ENCODE results near the gene JAKMIP3.

JAKMIP3 gene

GRCh38 chr10:132100556-132101349 lies 35.0 kb downstream of the JAKMIP3 start:
- H3K4me2 ChIP-seq (ENCODE audit: low read length): no peak overlapping the region
- H2AFZ ChIP-seq (ENCODE audit: low read depth, low read length): no peak overlapping the region
- no peaks in the 10 kb centered on the region for H3K4me1 ChIP-seq (ENCODE audit: low read length)
- no peaks in the 10 kb centered on the region for H3K36me3 ChIP-seq (replicated peaks; ENCODE audit: low read depth, low read length)
- no peaks in the 10 kb centered on the region for H3K27me3 ChIP-seq (ENCODE audit: low read depth, low read length)
- H3K4me3 ChIP-seq (ENCODE audit: low read length): no peak overlapping the region
- H3K79me2 ChIP-seq (ENCODE audit: low read length): no peaks in the 10 kb centered on the region
- H3K27ac ChIP-seq (ENCODE audit: low read length): no peak overlapping the region
- no peaks in the 10 kb centered on the region for H4K20me1 ChIP-seq (ENCODE audit: insufficient read depth, low read length)
- H3K9me3 ChIP-seq (ENCODE audit: insufficient read depth, low read length): no peaks in the 10 kb centered on the region
- no peak overlapping the region for H3K9ac ChIP-seq (ENCODE audit: low read length)
- TF ChIP-seq, protein P1, sequence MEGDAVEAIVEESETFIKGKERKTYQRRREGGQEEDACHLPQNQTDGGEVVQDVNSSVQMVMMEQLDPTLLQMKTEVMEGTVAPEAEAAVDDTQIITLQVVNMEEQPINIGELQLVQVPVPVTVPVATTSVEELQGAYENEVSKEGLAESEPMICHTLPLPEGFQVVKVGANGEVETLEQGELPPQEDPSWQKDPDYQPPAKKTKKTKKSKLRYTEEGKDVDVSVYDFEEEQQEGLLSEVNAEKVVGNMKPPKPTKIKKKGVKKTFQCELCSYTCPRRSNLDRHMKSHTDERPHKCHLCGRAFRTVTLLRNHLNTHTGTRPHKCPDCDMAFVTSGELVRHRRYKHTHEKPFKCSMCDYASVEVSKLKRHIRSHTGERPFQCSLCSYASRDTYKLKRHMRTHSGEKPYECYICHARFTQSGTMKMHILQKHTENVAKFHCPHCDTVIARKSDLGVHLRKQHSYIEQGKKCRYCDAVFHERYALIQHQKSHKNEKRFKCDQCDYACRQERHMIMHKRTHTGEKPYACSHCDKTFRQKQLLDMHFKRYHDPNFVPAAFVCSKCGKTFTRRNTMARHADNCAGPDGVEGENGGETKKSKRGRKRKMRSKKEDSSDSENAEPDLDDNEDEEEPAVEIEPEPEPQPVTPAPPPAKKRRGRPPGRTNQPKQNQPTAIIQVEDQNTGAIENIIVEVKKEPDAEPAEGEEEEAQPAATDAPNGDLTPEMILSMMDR (IDR thresholded peaks at IDR 0.05; ENCODE audit: low read depth, low read length): no peak
- no peak for TF ChIP-seq EZH2phosphoT487 (IDR thresholded peaks at IDR 0.05; ENCODE audit: low read depth)

GRCh38 chr10:132101529-132101928 lies 35.8 kb downstream of the JAKMIP3 start:
- no peak overlapping the region for H3K9ac ChIP-seq (ENCODE audit: low read length)
- no peaks in the 10 kb centered on the region for H3K9me3 ChIP-seq (ENCODE audit: insufficient read depth, low read length)
- H3K4me2 ChIP-seq (ENCODE audit: low read length): no peak overlapping the region
- H4K20me1 ChIP-seq (ENCODE audit: insufficient read depth, low read length): no peaks in the 10 kb centered on the region
- no peaks in the 10 kb centered on the region for H3K36me3 ChIP-seq (replicated peaks; ENCODE audit: low read depth, low read length)
- no peaks in the 10 kb centered on the region for H3K4me1 ChIP-seq (ENCODE audit: low read length)
- H3K27me3 ChIP-seq (ENCODE audit: low read depth, low read length): no peaks in the 10 kb centered on the region
- H2AFZ ChIP-seq (ENCODE audit: low read depth, low read length): no peak overlapping the region
- H3K4me3 ChIP-seq (ENCODE audit: low read length): no peak overlapping the region
- H3K79me2 ChIP-seq (ENCODE audit: low read length): no peaks in the 10 kb centered on the region
- no peak overlapping the region for H3K27ac ChIP-seq (ENCODE audit: low read length)
- TF ChIP-seq, protein P1 (IDR thresholded peaks at IDR 0.05; ENCODE audit: low read depth, low read length): no peak
- TF ChIP-seq EZH2phosphoT487 (IDR thresholded peaks at IDR 0.05; ENCODE audit: low read depth): no peak

GRCh38 chr10:132102071-132102716 lies 36.4 kb downstream of the JAKMIP3 start:
- Histone ChIP-seq H3K79me2 (ENCODE audit: low read length) (no peaks in the 10 kb centered on the region), H4K20me1 (ENCODE audit: insufficient read depth, low read length) (no peaks in the 10 kb centered on the region), H3K4me2 (ENCODE audit: low read length) (no peak overlapping the region), H3K27me3 (ENCODE audit: low read depth, low read length) (no peaks in the 10 kb centered on the region), H3K4me3 (ENCODE audit: low read length) (no peak overlapping the region), H3K27ac (ENCODE audit: low read length) (no peak overlapping the region), H3K36me3 (replicated peaks; ENCODE audit: low read depth, low read length) (no peaks in the 10 kb centered on the region), H3K9ac (ENCODE audit: low read length) (no peak overlapping the region), H3K4me1 (ENCODE audit: low read length) (no peaks in the 10 kb centered on the region), H3K9me3 (ENCODE audit: insufficient read depth, low read length) (no peaks in the 10 kb centered on the region), H2AFZ (ENCODE audit: low read depth, low read length) (no peak overlapping the region)
- TF ChIP-seq, protein P1 (IDR thresholded peaks at IDR 0.05; ENCODE audit: low read depth, low read length): no peak
- TF ChIP-seq EZH2phosphoT487 (IDR thresholded peaks at IDR 0.05; ENCODE audit: low read depth): no peak

DNA sequence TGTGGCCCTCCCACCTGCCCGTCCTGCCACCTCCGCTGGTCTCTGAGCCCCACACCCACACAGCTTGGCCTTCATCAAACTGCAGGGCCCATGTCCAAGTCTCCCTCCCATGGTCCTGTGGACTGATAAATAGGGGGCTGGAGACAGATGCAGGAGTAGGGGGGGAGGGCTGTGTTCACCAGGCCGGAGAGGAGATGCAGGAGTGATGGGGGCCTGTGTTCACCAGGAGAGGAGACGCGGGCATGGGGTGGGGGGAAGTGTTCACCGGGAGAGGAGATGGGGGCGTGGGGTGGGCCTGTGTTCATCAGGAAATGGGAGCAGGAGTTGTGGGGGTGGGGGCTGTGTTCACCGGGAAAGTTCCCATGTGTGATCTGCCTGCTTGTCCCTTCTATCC lies 37.0 kb downstream of the JAKMIP3 start:
- Histone ChIP-seq H4K20me1 (ENCODE audit: insufficient read depth, low read length) (no peaks in the 10 kb centered on the region), H3K79me2 (ENCODE audit: low read length) (no peaks in the 10 kb centered on the region), H3K36me3 (replicated peaks; ENCODE audit: low read depth, low read length) (no peaks in the 10 kb centered on the region), H3K4me1 (ENCODE audit: low read length) (no peaks in the 10 kb centered on the region), H3K4me2 (ENCODE audit: low read length) (no peak overlapping the region), H3K4me3 (ENCODE audit: low read length) (no peak overlapping the region), H2AFZ (ENCODE audit: low read depth, low read length) (no peak overlapping the region), H3K27ac (ENCODE audit: low read length) (no peak overlapping the region), H3K9me3 (ENCODE audit: insufficient read depth, low read length) (no peaks in the 10 kb centered on the region), H3K9ac (ENCODE audit: low read length) (no peak overlapping the region), H3K27me3 (ENCODE audit: low read depth, low read length) (no peaks in the 10 kb centered on the region)
- TF ChIP-seq EZH2phosphoT487 (IDR thresholded peaks at IDR 0.05; ENCODE audit: low read depth): no peak
- TF ChIP-seq, protein P1 (IDR thresholded peaks at IDR 0.05; ENCODE audit: low read depth, low read length): no peak
